Measurements from ENCODE around the gene TUBA3C. TPM values are rescaled to one million over a fixed set of nuclear protein-coding genes. Genes with fewer than 3 reads are reported as not detected.

The TUBA3C gene
- polyA plus RNA-seq, 1 donor from 2014 or later = not detected

- Histone ChIP-seq H3F3A (ENCODE audit: insufficient read depth, low read length, poor library complexity, severe bottlenecking) (no peaks in the 10 kb centered on the region), H3K9me3 (ENCODE audit: low read length) (peaks cover 23% of the 10 kb centered on the region)
Measured at GRCh38 chr13:19150226-19150625, 31.4 kb downstream of the TUBA3C start.

GRCh38 chr13:19148561-19148960 is 33.1 kb downstream of the TUBA3C start:
- Histone ChIP-seq H3K9ac (ENCODE audit: low read length) (no peak overlapping the region), H3K4me3 (ENCODE audit: low read length) (no peak overlapping the region), H3K9me2 (ENCODE audit: insufficient read depth, low read length) (no peaks in the 10 kb centered on the region), H3K79me2 (replicated peaks; ENCODE audit: insufficient read depth, low read length) (no peaks in the 10 kb centered on the region), H2AFZ (ENCODE audit: low read depth, low read length) (no peak overlapping the region), H3K36me3 (ENCODE audit: insufficient read depth, low read length) (no peaks in the 10 kb centered on the region), H3K9me3 (ENCODE audit: low read length) (peaks cover 16% of the 10 kb centered on the region), H3K4me2 (ENCODE audit: low read length) (no peak overlapping the region), H3F3A (ENCODE audit: insufficient read depth, low read length, poor library complexity, severe bottlenecking) (no peaks in the 10 kb centered on the region), H3K27ac (ENCODE audit: low read length) (no peak overlapping the region), H4K20me1 (ENCODE audit: insufficient read depth) (no peaks in the 10 kb centered on the region), H3K27me3 (ENCODE audit: insufficient read depth, low read depth, low read length) (no peaks in the 10 kb centered on the region)
- TF ChIP-seq TAF1 (IDR thresholded peaks at IDR 0.05; ENCODE audit: low read depth) (no peak), RAD21 (conservative IDR thresholded peaks at IDR 0.05) (no peak), EP300 (conservative IDR thresholded peaks at IDR 0.05; ENCODE audit: poor library complexity, severe bottlenecking) (no peak), REST (IDR thresholded peaks at IDR 0.05; ENCODE audit: borderline replicate concordance) (no peak), MXI1 (conservative IDR thresholded peaks at IDR 0.05; ENCODE audit: poor library complexity, severe bottlenecking) (no peak), SMC3 (conservative IDR thresholded peaks at IDR 0.05; ENCODE audit: poor library complexity) (no peak), CTCF (IDR thresholded peaks at IDR 0.05; ENCODE audit: poor library complexity, severe bottlenecking) (no peak)

More at GRCh38 chr13:19150226-19150625, 31.4 kb downstream of the TUBA3C start:
- no peak overlapping the region for H3K27ac ChIP-seq (ENCODE audit: low read length)
- no peak overlapping the region for H3K4me2 ChIP-seq (ENCODE audit: low read length)
- no peak overlapping the region for H2AFZ ChIP-seq (ENCODE audit: low read depth, low read length)
- H3K36me3 ChIP-seq (ENCODE audit: insufficient read depth, low read length) = no peaks in the 10 kb centered on the region
- no peak overlapping the region for H3K4me3 ChIP-seq (ENCODE audit: low read length)
- no peaks in the 10 kb centered on the region for H4K20me1 ChIP-seq (ENCODE audit: insufficient read depth)
- no peaks in the 10 kb centered on the region for H3K79me2 ChIP-seq (replicated peaks; ENCODE audit: insufficient read depth, low read length)
- H3K9me2 ChIP-seq (ENCODE audit: insufficient read depth, low read length) = no peaks in the 10 kb centered on the region
- TF ChIP-seq SMC3 (conservative IDR thresholded peaks at IDR 0.05; ENCODE audit: poor library complexity) (no peak), POLR2AphosphoS5 (IDR thresholded peaks at IDR 0.05) (no peak), TAF1 (IDR thresholded peaks at IDR 0.05; ENCODE audit: low read depth) (no peak), EP300 (conservative IDR thresholded peaks at IDR 0.05; ENCODE audit: poor library complexity, severe bottlenecking) (no peak), REST (IDR thresholded peaks at IDR 0.05; ENCODE audit: borderline replicate concordance) (no peak), EZH2 (IDR thresholded peaks at IDR 0.05; ENCODE audit: borderline replicate concordance, insufficient read depth, low read length, poor library complexity, severe bottlenecking) (no peak), MXI1 (conservative IDR thresholded peaks at IDR 0.05; ENCODE audit: poor library complexity, severe bottlenecking) (no peak), RAD21 (conservative IDR thresholded peaks at IDR 0.05) (no peak), CTCF (IDR thresholded peaks at IDR 0.05; ENCODE audit: poor library complexity, severe bottlenecking) (no peak)
- no peaks in the 10 kb centered on the region for H3K27me3 ChIP-seq (ENCODE audit: insufficient read depth, low read depth, low read length)
- H3K9ac ChIP-seq (ENCODE audit: low read length) = no peak overlapping the region
